HPDE6-E6E7 (cell line): ENCODE data around the gene PRLR.

ENCODE experiments used
- DNase-seq: peaks from one replicate; pipeline ENCODE4 v3.0.0; 2011; ENCODE audit warnings: missing footprints; ENCODE audit errors: extremely low spot score

Gene PRLR

DNA sequence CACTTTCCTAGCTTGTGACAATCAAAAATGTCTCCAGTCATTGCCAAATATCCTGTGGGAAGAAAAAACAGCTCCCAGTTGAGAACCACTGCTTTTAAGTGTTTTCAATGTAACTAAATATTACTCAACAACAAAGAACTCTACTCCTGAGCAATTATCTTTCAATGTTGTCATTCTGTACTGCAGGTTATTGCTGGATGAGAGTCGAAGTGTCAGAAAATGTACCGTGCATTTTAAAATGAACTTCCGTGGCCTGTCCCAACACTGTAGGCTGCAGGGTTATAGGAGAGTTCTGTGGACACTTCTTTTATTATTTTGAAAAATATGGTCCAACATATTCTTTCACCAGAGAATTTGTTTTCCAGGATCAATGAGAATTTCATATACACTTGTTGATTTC is 147.8 kb downstream of the PRLR start:
- DNase-seq = no peak

DNA sequence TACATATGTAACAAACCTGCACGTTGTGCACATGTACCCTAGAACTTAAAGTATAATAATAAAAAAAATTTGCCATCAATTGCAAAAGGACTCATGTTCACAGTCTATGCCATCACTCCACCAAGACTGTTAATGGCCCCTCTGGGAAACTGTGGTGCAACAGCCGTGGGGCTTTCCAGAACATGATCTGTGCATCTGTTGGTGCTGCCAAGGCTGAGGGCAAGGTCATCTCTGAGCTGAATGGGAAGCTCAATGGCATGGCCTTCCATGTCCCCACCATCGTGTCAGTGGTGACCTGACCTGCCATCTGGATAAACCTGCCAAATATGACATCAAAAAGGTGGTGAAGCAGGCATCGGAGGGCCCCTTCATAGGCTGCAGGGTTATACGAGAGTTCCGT is 149.2 kb downstream of the PRLR start:
- DNase-seq = no peak

DNA sequence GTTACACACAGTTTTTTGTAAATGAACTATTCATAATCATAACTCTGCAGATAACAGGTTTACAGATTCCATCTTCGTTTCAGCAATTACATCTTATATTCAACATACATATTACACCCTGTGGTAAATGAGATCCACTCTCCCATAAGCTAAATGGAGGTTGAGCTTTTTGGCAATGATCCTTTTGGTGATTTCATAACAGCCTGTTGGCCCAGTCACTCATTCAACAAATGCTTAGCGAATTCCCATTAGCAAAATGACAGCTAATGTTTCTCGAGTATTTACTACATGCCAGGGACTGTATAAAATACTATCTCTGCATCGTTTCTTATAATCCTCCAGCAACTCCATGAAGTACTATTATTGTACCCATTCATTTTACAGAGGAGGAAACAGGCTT is 157.1 kb downstream of the PRLR start:
- DNase-seq = no peak

DNA sequence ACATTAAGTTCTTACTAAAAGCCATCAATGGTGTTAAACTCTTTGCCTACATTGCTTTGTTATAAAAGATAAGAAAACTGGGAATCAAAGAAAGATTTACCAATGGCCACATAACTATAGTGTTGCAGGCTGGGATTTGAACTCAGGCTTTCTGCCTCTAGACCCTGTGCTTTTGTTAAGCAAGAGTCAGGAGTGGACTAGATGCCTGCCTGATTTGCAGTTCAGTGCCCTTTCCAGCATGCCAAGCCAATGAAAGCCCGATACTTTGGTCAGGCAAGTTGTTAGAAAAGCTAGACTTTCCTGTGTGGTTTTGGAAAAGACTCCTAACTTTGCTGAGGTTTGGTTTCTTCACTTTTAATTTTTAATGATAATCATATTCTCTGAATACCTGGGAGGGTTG is 161.1 kb downstream of the PRLR start:
- DNase-seq = no peak

DNA sequence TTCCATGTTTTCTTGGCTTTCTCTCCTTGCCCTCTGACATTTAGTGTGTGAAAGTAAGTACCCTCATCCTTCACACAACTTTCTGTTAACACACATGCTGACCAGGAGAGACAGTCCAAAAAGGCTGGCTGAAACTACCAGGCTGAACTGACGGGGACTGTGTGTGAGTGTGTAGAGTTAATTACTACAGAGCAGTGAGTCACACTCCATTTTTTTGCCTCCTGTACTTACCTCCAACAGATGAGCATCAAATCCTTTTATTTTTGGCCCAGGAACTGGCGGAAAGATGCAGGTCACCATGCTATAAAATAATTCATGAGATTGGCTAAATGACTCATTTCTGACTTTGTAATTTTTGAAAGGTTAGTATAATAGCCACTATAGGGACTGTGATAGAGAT is 162.3 kb downstream of the PRLR start:
- DNase-seq = no peak

DNA sequence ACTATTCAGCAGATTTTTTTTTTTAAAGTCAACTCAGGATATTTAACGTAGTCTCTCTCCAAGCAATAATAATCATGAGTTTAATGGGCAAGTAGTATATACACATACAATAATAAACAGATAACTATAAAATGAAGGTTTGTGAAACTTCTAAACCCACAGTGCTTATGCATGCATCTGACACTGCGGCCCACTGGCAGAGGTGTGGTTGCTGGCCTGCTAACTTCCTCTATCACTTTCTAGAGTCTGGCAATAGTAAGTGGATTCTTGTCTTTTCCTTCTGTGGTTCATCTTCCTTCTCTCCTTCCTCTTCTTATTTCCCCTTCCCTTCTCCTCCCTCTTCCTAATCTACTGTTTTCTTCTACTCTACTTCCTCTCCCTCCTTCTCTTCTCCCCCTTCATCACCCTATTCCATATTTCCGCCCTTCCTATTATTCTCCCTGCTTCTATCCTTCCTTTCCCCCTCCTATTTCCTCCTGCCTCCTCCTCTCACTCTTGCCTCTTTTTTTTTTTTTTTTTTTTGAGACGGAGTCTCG is 164.0 kb downstream of the PRLR start:
- no peak for DNase-seq

DNA sequence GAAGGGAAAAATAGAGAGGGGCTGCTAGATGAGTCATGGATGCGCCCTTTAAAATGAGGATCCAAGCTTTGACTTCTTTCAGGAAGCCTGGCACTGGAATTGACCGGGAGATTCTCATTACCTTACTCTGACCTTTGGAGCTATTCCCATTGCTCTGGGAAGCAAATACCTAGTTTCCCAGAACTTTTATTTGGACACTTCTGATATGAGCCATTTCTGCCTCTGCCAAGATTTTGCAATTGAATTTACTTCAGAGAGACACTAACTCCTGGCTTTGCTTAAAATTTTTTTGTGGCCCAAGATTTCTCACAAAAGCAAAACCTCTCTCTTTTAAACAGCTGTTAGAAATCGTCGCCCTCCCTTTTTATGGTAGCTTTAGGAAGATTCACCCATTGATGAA is 166.9 kb downstream of the PRLR start:
- no peak for DNase-seq

DNA sequence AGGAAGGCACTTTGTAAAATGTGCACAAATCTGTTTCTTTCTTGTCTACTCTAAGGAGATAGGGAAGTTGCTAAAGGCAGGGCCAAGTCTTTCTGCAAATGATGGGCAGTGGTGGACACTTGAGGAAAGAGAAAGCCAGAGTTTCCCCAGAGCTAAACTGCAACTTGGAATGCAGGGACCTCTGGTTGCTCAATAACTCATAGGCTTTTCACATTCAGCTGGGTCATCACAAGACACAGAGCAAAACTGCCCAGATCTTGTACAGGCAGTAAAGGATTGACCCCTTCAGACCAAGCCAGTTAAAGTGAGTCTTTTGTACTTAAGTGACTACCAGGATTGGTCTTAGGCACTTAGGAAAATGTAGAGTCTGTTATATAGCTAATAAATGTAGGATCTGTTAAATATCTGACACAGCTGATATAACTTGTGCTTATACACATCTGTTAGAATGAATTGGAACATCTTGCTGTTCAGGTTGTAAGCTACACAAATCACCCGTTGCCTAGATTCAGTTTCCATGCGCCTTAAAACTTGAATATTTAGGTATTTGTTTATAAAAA is 169.0 kb downstream of the PRLR start:
- DNase-seq = no peak

DNA sequence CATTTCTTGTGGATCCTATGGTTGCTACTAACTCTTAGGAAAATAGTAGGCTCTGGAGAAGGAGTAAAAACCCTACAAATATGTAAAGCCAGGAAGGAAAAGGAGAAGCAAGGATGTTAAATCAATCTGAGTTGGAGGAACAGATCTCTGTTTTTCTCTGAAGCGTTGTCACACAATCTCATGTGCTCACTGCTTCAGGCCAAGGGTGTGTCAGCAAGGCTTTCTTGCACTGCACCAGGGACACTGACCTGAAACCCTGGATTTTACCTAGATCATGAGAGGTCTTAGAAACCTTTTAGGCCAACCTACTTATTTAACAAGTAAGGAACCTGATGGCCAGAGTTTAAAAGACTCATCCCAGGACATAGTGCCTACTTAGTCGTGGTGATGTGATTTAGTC is 170.1 kb downstream of the PRLR start:
- no peak for DNase-seq

DNA sequence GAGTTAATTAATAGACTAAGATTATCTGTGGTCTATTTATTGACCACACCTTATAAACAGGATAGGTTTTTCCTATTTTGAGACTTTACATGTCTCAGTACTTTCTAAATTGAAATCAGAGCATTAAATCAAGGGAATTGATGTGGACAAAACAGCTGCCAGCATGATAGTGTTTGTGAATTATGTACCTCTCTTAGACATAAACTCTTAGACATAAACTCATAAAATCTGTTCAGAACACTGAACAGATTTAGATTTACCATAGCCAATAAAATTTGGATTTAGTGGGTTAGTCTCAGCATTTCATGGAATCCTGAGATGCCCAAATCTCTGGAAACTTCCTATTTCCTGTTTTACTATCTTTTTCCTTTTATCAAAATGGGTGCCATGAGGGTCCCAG is 171.0 kb downstream of the PRLR start:
- DNase-seq = no peak

DNA sequence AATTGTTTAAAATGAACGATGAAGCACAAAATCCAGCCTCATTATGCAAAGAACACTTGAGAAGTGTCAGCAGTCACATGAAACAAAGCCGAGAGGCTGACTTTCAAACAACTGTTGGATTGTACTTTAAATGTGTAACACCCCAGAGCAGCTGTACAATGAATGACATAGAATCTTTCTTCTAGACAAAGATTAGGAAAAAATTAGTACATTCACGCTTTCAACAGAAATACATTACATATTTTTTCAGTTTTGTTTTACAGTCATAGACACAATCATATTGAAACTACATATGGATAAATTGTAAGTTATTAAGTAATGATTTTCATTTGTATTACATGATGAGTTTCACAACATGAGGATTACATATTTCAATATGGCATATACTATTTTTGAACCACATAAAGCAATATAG is 171.9 kb downstream of the PRLR start:
- DNase-seq = no peak

DNA sequence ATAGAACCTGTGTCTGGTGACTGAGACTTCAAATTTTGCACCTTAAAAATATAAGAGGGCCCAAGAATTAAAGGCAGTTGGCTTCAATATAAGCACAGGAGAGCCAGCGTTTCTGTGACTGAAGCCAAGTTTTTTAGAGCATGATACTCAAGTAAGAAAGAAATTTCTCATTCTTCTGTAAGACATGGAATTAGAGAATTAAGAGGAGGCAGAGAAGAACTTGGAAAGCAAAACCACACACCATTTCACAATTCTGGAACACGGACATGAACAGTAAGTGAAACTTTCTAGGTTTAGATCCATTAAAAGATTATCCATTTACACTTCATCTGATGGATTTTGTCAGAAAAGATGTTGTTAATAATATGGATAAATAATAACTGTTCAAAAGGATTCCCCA is 173.6 kb downstream of the PRLR start:
- no peak for DNase-seq

DNA sequence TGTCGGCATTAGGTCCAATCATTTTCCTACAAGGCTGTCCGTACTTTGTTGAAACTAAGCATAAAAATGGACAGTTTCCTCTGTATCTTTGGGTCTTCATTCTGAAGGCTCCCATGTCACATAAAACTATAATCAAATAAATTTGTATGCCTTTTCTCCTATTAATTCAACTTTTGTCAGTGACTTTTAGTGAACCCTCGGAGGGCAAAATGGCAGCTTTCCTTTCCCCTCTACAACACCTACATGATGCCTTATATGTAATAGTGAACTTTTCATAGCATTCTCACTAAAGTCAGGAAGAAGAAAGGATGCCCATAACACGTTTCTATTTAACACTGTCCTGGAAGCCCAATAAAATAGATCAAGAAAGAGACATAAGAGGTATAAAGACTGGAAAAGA is 177.4 kb downstream of the PRLR start:
- DNase-seq = no peak

DNA sequence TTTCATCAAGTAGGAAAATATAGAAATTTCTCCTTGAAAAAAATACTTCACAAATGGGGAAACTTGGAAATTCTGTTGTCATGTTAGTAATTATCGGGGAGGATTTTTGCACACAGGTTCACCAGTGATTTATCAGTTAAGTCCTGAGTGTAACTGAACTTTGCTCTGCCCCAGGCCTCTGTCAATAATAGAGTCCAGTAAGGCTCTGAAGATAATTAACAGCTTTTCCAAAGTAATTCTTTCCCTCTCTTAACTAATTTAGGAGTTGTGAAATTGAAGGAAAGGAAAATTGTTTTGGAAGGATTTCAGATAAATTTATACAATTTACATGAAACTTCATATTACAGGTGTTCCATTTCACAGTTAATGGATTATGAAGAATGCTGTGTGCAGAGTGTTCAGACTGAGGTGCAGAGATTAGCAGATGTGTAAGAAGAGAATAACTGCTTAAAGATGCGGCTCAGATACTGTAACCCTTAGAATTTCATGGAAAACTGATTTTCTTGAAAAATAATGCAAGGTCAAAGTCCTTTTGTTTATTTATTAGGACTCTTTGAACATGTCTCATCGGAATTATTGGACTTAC is 179.7 kb downstream of the PRLR start:
- no peak for DNase-seq

DNA sequence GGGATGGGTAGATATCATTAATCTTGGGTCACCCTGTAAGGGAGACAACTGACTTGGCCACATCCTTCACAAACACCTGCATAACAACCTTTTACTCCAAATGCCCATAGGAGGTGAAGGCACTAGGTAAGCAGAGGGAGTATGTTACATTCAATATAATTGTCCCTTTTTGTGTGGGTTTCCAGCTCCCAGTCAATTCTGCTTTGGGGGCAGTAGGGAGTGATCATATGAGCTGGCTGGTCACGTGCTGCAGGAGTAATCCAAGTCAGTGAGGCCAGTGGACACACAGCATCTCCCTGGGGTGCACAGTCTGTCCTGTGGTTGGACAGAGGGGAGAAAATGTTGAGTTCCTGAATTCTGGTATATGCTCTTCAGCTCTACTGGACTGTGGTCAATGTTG is 181.4 kb downstream of the PRLR start:
- no peak for DNase-seq

DNA sequence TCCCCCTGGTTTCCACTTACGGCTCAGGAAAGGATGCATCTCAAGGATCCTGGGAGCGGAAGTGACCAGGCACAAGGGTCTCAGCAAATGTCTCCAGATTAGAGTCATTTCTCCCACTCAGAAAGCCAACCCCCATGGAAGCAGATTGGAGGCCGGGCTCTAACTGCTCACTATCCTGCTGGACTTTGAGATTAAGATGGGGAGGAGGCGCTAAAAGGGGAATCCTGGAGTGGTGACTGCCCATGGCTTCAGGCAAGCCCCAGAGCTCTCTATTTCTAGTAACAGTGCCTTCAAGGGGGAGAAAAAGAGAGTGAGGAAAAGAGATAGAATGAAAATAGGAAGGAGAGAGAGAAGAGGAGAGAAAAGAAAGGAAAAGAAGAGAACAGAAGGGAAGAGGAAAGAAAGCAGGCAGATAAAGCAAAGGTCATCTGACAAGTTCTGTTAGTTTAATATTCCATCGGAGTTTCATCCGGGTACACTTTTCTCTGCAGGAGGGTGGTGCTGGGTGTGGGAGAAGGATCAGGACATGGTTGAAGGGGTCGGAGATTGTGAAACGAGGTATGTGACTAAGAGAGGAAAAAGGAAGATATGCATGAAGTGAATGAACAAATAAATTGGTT is 182.4 kb downstream of the PRLR start, which contains the start of gene AGXT2:
TSS of gene AGXT2 (minus strand) at position 165 of the 620 bp plus-strand sequence. CDS start at position 108, 57 bp downstream.
- no peak for DNase-seq

DNA sequence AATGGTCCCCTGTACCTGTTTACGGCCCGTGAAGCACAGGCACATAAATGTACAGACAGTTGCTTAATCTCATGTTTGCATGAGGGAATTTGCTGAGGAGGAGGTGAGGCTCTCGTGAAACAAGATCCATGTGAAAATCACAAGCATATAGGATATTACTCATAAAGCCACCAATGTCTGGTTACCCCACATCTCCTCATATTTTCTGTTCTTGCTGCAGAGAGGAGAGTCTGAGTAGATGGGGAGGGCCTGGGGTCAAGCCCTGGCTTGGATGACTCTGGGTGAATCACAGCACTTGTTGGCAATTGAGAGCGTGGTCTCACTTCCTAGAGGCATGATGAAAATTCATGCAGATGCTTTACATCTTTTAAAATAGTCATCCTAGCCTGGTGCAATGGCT is 183.5 kb downstream of the PRLR start:
- peak; percentile 35 for DNase-seq

DNA sequence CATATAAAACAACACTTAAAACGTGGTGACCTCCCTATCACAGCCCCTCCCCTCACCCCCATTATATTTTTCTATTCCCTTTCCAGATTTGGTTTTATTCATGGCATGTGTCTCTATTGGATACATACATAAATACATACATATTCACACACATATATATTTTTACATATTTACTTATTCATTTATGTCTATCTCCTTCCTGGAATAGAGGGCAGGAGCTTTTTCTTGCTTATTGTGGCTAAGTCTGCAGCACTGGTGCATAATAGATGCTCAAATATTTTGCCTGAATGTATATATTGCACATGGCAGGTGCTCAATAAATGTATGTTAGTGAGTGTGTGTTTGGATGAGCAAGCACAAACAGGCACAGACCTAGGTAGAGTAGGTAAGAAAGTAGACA is 185.0 kb downstream of the PRLR start:
- DNase-seq = no peak

DNA sequence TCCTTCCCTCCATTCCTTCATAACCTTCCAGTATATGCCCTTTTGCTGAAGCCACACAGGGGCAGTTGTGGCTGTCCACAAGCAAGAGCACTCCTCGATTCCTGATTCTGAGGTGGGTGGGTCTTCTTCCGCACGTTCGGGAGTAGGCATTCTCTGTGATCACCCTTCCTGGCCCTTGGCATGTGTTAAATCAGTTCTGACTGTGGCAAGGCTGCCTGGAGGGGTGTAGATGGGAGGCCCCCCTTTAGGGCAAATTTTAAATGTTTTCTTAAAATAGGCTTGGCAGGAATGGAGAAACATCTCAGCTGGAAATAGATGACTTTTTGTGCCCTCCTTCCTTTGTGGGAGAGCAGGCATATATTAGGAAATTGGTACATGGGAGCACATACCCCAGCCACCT is 185.6 kb downstream of the PRLR start:
- no peak for DNase-seq

DNA sequence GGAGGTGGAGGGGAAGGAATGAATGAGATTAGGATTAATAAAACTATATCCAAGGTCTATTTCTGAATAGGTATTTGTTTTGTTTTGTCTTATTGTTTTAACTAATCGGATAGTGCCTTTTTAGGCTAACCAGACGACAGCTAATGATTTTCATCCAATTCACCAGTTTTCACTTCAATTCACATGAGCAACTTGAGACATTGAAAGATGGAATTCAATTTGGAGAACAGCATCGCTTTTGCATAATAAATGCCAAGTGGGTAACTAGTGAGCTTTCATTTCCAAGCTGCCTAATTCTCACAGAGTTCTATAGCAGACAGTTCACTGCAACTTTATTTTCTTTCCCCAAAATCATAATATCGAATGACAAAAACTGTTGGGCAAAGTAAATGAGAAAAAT is 187.5 kb downstream of the PRLR start:
- DNase-seq = no peak

DNA sequence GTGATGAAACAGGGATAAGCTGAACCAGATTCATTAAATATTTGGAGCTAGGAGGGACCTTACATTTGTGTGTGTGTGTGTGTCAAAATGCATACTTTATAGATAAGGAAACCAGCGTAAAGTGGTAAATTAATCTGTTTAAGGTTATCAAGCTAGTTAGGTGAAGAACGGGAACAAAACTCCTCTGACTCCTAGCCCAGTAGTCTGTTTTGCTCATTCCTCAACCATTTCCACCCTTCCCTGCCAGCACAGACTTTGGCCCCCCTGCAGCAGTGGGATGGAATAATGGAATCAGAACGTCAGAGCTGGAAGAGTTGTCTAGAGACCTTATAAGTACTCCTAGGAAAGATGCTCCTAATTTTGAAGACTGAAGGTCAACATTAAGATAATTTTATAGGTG is 189.0 kb downstream of the PRLR start:
- DNase-seq = no peak

DNA sequence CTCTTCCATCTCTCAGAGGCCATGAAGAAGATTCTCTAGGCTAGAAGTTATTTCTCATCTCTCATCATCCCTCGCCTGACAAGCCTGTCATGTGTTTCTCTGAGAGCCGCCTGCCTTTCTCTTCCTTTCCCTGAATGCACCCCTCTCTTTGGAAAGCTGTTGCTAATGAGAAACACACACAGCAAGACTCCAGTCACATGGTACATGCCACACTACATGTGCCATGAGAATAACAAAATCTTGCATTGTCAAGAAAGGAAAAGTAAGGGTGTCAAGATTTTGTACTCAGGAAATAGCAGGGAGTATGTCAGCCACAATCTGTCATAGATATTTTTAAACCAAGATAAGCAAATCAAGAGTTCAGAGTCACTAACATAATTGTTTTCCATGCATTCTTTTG is 191.4 kb downstream of the PRLR start:
- no peak for DNase-seq

DNA sequence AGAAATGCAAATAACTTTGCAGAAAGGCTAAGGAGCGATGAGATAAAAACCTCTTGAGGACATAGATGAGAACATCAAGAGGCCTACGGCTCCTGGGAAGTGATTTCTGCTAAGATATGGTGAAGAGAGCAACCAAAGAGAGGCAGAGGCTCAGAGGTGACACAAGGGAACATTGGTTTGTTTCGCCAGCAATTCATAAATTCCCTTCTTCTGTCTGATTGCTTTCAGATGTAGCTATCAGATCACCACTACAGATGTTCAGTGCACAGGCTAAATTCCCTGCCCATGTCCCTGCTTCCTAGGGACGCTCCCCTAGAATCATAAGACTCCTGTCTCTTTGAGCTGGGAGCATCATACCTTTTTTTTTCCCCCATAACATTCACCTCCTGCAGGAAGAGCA is 193.8 kb downstream of the PRLR start:
- DNase-seq = no peak
